Measurements from ENCODE around the gene FGD2. TPM values are rescaled to one million over a fixed set of nuclear protein-coding genes. Genes with fewer than 3 reads are reported as not detected.

Gene FGD2
- total and polyA plus RNA-seq, 2 of the 8 experiments (the other 6 are each of a cell fraction or from before 2014, with no cell fraction given) = 0.12 to 0.32 TPM

- peak; percentile 47 to 98 for DNase-seq (ENCODE audit: low read depth in 1 of 2, low spot score in 2 of 2)
- H4K8ac ChIP-seq (ENCODE audit: extremely low read depth, insufficient read depth, low read length) = 0 out of 2 replicates have a peak overlapping the region, but pooled peaks have one; percentile 4
- peak overlapping the region in 1 of 2 experiments; percentile 15; a peak in 1 of 4 replicates for H3K4me2 ChIP-seq (ENCODE audit: insufficient read depth in 1 of 2, low read depth in 2 of 2, low read length in 2 of 2)
- peak overlapping the region; percentile 25; the same call in 1 of the 2 replicates for H3K18ac ChIP-seq (ENCODE audit: extremely low read depth, low read length)
- H2BK12ac ChIP-seq (ENCODE audit: low read depth, low read length) = peak overlapping the region; percentile 86; the same call in 1 of the 2 replicates
- H3K14ac ChIP-seq (ENCODE audit: insufficient read length) = no peak overlapping the region
- H3K9ac ChIP-seq (replicated peaks in 1 of 4; ENCODE audit: extremely low read depth in 1 of 4, low read depth in 3 of 4, low read length in 3 of 4) = no peak overlapping the region
- H3K36me3 ChIP-seq (ENCODE audit: control insufficient read depth in 2 of 4, insufficient read depth in 4 of 4, low read length in 3 of 4) = no peaks in the 10 kb centered on the region
- no peak overlapping the region for H3K56ac ChIP-seq (replicated peaks; ENCODE audit: insufficient read length, low read depth, low read length)
- H4K5ac ChIP-seq (ENCODE audit: insufficient read length, low read depth, low read length) = no peak overlapping the region
- no peak overlapping the region for H3K4ac ChIP-seq (replicated peaks; ENCODE audit: insufficient read length, low read depth, low read length)
- H3K27me3 ChIP-seq (replicated peaks in 1 of 4; ENCODE audit: control insufficient read depth in 3 of 4, extremely low read depth in 1 of 4, insufficient read depth in 3 of 4, low read length in 3 of 4) = no peaks in the 10 kb centered on the region
- no peak overlapping the region for H3K27ac ChIP-seq (ENCODE audit: low read depth, low read length)
- H3K4me3 ChIP-seq (ENCODE audit: extremely low read depth in 1 of 4, insufficient read depth in 2 of 4, low read depth in 3 of 4, low read length in 4 of 4) = no peak overlapping the region
- peak overlapping the region; percentile 90 for H4K91ac ChIP-seq (replicated peaks; ENCODE audit: insufficient read length, low read length)
- H4K20me1 ChIP-seq (replicated peaks in 1 of 2; ENCODE audit: control insufficient read depth in 1 of 2, insufficient read depth in 2 of 2, low read length in 2 of 2) = no peaks in the 10 kb centered on the region
- peak overlapping the region; percentile 3; the same call in 1 of the 2 replicates for H2BK5ac ChIP-seq (ENCODE audit: low read depth, low read length)
- no peaks in the 10 kb centered on the region for H3K9me3 ChIP-seq (ENCODE audit: insufficient read depth in 2 of 2, low read depth in 1 of 2, low read length in 1 of 2)
- ChIA-PET CTCF (ENCODE audit: partially characterized antibody) (interaction anchor here (0.5 to 29.2 kb wide), 43 partner anchors 8 to 285 kb away, joined by 3 to 635 read pairs (median 6); partner anchors contain the start of gene C6orf89), POLR2A (ENCODE audit: partially characterized antibody) (interaction anchor here (0.7 to 11.1 kb wide), 19 partner anchors 9 to 171 kb away, joined by 3 to 80 read pairs (median 6); no protein-coding TSS in a partner anchor)
- no peaks in the 10 kb centered on the region for H3K79me1 ChIP-seq (ENCODE audit: low read depth, low read length)
- WGBS, 2 experiments (ENCODE audit: extremely low coverage in 1 of 2, insufficient coverage in 1 of 2, insufficient read length in 1 of 2, insufficient replicate concordance in 2 of 2, low coverage in 1 of 2, low lambda C conversion rate in 2 of 2, missing lambda C conversion rate in 1 of 2) = 35% methylated on average over 25 of the region's 25 CpGs; no CpG with 5 or more reads in 1 of the 2 experiments
- H3K4me1 ChIP-seq (replicated peaks in 1 of 4; ENCODE audit: control insufficient read depth in 3 of 4, insufficient read depth in 4 of 4, low read length in 3 of 4) = peaks cover 0 to 22% (median 17%) of the 10 kb centered on the region in 4 experiments; a peak in 6 of 7 replicates
- peak overlapping the region; percentile 30 for H2BK120ac ChIP-seq (replicated peaks; ENCODE audit: low read depth, low read length)
- FAIRE-seq = no peak
- H2BK20ac ChIP-seq (ENCODE audit: low read length) = peak overlapping the region; percentile 23; the same call in 1 of the 2 replicates
- no peak overlapping the region for H2AFZ ChIP-seq (ENCODE audit: low read length)
- H3K79me2 ChIP-seq (ENCODE audit: control insufficient read depth in 1 of 2, insufficient read depth in 2 of 2, low read length in 2 of 2) = no peaks in the 10 kb centered on the region
- no peaks in the 10 kb centered on the region for H3K23me2 ChIP-seq (ENCODE audit: low read depth, low read length)
- peak overlapping the region; percentile 85; the same call in 1 of the 2 replicates for H2BK15ac ChIP-seq (ENCODE audit: low read length)
- H3K23ac ChIP-seq (ENCODE audit: insufficient read length) = no peak overlapping the region
- H2AK5ac ChIP-seq (ENCODE audit: low read depth, low read length) = no peak overlapping the region
- TF ChIP-seq SIN3A (conservative IDR thresholded peaks at IDR 0.05 in 1 of 2, IDR thresholded peaks at IDR 0.05 in 1 of 2; ENCODE audit: low read depth in 1 of 2, low read length in 2 of 2) = peak; percentile 89 to 97; a peak in 3 of 4 replicates
- peak; percentile 14; the same call in 1 of the 2 replicates for TF ChIP-seq CREB1 (IDR thresholded peaks at IDR 0.05)
- no peak for TF ChIP-seq KDM5A (IDR thresholded peaks at IDR 0.05; ENCODE audit: low read length)
- TF ChIP-seq TBP (IDR thresholded peaks at IDR 0.05; ENCODE audit: low read depth, low read length) = peak; percentile 26; the same call in 1 of the 2 replicates
- no peak for TF ChIP-seq ZNF274 (IDR thresholded peaks at IDR 0.05; ENCODE audit: borderline replicate concordance, extremely low read depth, low read length)
- no peak for TF ChIP-seq MAFK (IDR thresholded peaks at IDR 0.05; ENCODE audit: low read depth, low read length)
- no peak for TF ChIP-seq CEBPB (IDR thresholded peaks at IDR 0.05; ENCODE audit: low read depth, low read length)
- TF ChIP-seq HDAC2 (IDR thresholded peaks at IDR 0.05; ENCODE audit: borderline replicate concordance in 1 of 2, low read depth in 2 of 2, low read length in 2 of 2) = peak; percentile 44 to 78; a peak in 2 of 4 replicates
- TF ChIP-seq PHF8 (conservative IDR thresholded peaks at IDR 0.05; ENCODE audit: low read depth, low read length) = no peak
- TF ChIP-seq EGR1 (IDR thresholded peaks at IDR 0.05; ENCODE audit: borderline replicate concordance, low read depth, low read length) = 0 out of 2 replicates have a peak, but pooled peaks have one; percentile 57
- peak; percentile 71 for TF ChIP-seq YY1 (IDR thresholded peaks at IDR 0.05; ENCODE audit: low read depth, low read length)
These were observed 45.9 kb downstream of the FGD2 start for GRCh38 chr6:37051138-37052026.

Measured in H1 (cell line).